Measurements from ENCODE around the gene TBCE.
A peak's percentile ranks its signal among the peaks of the same experiment; 100 is the strongest.

TBCE gene

GRCh38 chr1:235409042-235409820 is 42.0 kb downstream of the TBCE start:
- no peak for DNase-seq (ENCODE audit: low spot score)

GRCh38 chr1:235410467-235410866 is 43.2 kb downstream of the TBCE start:
- DNase-seq (ENCODE audit: low spot score): no peak

- no peak for DNase-seq (ENCODE audit: low spot score)
These were observed 44.6 kb downstream of the TBCE start for GRCh38 chr1:235411489-235412486.

- DNase-seq (ENCODE audit: low spot score): peak; percentile 70
These were observed 48.0 kb downstream of the TBCE start for GRCh38 chr1:235415008-235415904.

- peak; percentile 24 for DNase-seq (ENCODE audit: low spot score)
These were observed 49.4 kb downstream of the TBCE start for GRCh38 chr1:235416662-235417049.

GRCh38 chr1:235417086-235417697 is 50.0 kb downstream of the TBCE start:
- DNase-seq (ENCODE audit: low spot score): peak; percentile 80

GRCh38 chr1:235421751-235422150 is 54.5 kb downstream of the TBCE start:
- DNase-seq (ENCODE audit: low spot score): no peak

- no peak for DNase-seq (ENCODE audit: low spot score)
These were observed 56.0 kb downstream of the TBCE start for GRCh38 chr1:235423214-235423652.

GRCh38 chr1:235424092-235424491 is 56.9 kb downstream of the TBCE start:
- DNase-seq (ENCODE audit: low spot score): no peak

- no peak for DNase-seq (ENCODE audit: low spot score)
These were observed 58.1 kb downstream of the TBCE start for GRCh38 chr1:235425357-235425756.

- no peak for DNase-seq (ENCODE audit: low spot score)
These were observed 58.9 kb downstream of the TBCE start for GRCh38 chr1:235426143-235426542.

- DNase-seq (ENCODE audit: low spot score): no peak
These were observed 59.5 kb downstream of the TBCE start for GRCh38 chr1:235426680-235427079.

- DNase-seq (ENCODE audit: low spot score): no peak
These were observed 60.2 kb downstream of the TBCE start for GRCh38 chr1:235427447-235427846.

GRCh38 chr1:235429143-235429542 is 61.9 kb downstream of the TBCE start:
- DNase-seq (ENCODE audit: low spot score): no peak

- DNase-seq (ENCODE audit: low spot score): peak; percentile 26
These were observed 63.8 kb downstream of the TBCE start for GRCh38 chr1:235430991-235431390.

GRCh38 chr1:235434001-235434400 is 66.8 kb downstream of the TBCE start:
- no peak for DNase-seq (ENCODE audit: low spot score)

GRCh38 chr1:235441159-235441685 is 74.0 kb downstream of the TBCE start:
- no peak for DNase-seq (ENCODE audit: low spot score)

GRCh38 chr1:235442788-235443429 is 75.7 kb downstream of the TBCE start:
- DNase-seq (ENCODE audit: low spot score): peak; percentile 62

GRCh38 chr1:235448616-235449015 is 81.4 kb downstream of the TBCE start:
- DNase-seq (ENCODE audit: low spot score): no peak

GRCh38 chr1:235450433-235450832 is 83.2 kb downstream of the TBCE start:
- DNase-seq (ENCODE audit: low spot score): no peak

Measured in hepatic stellate cell (primary cell).